HEK293T (cell line): ENCODE measurements around the gene SLC18A2.

Experiments used
- ARNT ChIP-seq: fragments of 450-650 bp; IDR thresholded peaks from 2 replicates; pipeline ENCODE4 v1.6.1; 2017; ENCODE audit warnings: mild to moderate bottlenecking
- ELF4 ChIP-seq: fragments of 450-650 bp; IDR thresholded peaks from 2 replicates; pipeline ENCODE4 v1.6.1; 2017; ENCODE audit warnings: antibody characterized with exemption
- FOXA1 ChIP-seq: fragments of 450-650 bp; IDR thresholded peaks from 2 replicates; pipeline ENCODE4 v1.6.1; 2016; ENCODE audit warnings: mild to moderate bottlenecking
- HDGF ChIP-seq: fragments of 450-650 bp; IDR thresholded peaks from 2 replicates; pipeline ENCODE4 v1.6.1; 2017; ENCODE audit warnings: antibody characterized with exemption, borderline replicate concordance
- L3MBTL2 ChIP-seq: fragments of 450-650 bp; conservative IDR thresholded peaks from 2 replicates; pipeline ENCODE4 v1.6.1; 2016; ENCODE audit warnings: mild to moderate bottlenecking
- LEF1 ChIP-seq: fragments of 450-650 bp; IDR thresholded peaks from 2 replicates; pipeline ENCODE4 v1.6.1; 2017; ENCODE audit warnings: mild to moderate bottlenecking, borderline replicate concordance
- SP1 ChIP-seq: fragments of 450-650 bp; IDR thresholded peaks from 2 replicates; pipeline ENCODE4 v1.6.1; 2017
- ZNF384 ChIP-seq: fragments of 450-650 bp; IDR thresholded peaks from 2 replicates; pipeline ENCODE4 v1.6.1; 2016
- TF ChIP-seq, protein P1 (sequence below): fragments of 450-650 bp; IDR thresholded peaks from 2 replicates; pipeline ENCODE4 v1.6.1; 2016

DNA sequence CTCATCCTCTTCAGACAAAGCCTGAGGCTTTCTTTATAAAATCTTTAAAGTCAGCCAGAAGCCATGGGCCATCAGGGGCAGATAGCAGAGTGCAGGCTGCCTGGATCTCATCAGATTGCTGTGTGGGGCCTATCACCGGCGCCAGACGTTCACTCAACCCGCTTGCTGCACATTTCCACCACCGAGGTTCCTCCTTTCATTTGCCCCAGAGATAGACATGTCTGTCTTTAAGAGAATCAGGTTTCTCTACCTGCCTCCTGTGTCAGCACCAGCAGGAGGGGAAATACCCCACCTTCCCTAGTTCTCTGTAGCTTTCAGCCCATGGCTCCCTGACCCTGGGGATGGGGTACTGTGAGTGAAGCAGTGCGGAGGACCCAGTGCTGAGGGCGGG is 22.0 kb downstream of the SLC18A2 start:
- TF ChIP-seq HDGF: no peak
- no peak for TF ChIP-seq ELF4
- no peak for TF ChIP-seq ARNT
- no peak for TF ChIP-seq SP1
- TF ChIP-seq LEF1: no peak
- TF ChIP-seq FOXA1: no peak
- no peak for TF ChIP-seq ZNF384
- TF ChIP-seq, protein P1, sequence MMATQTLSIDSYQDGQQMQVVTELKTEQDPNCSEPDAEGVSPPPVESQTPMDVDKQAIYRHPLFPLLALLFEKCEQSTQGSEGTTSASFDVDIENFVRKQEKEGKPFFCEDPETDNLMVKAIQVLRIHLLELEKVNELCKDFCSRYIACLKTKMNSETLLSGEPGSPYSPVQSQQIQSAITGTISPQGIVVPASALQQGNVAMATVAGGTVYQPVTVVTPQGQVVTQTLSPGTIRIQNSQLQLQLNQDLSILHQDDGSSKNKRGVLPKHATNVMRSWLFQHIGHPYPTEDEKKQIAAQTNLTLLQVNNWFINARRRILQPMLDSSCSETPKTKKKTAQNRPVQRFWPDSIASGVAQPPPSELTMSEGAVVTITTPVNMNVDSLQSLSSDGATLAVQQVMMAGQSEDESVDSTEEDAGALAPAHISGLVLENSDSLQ: no peak
- TF ChIP-seq L3MBTL2: no peak
